Left renal pelvis (tissue), 4 donors: ENCODE data around the gene PPP6R1. TPM values are rescaled to one million over a fixed set of nuclear protein-coding genes. Genes with fewer than 3 reads are reported as not detected.
A peak's percentile ranks its signal among the peaks of the same experiment; 100 is the strongest.

Experiments used
- DNase-seq, 4 donors: peaks; one replicate each; pipeline ENCODE4 v3.0.0-alpha.2; 2013; ENCODE audit warnings: low read depth in 4 of 4, low spot score in 3 of 4
- polyA plus RNA-seq, 4 donors: library from polyadenylated mRNA; unstranded; fragments of 120-200 nt; gene quantifications; one replicate each; pipeline ENCODE4 v1.2.1, GENCODE V29; 2013; ENCODE audit not compliant: insufficient read length in 4 of 4

The PPP6R1 gene
- polyA plus RNA-seq, 4 donors: 30.0 to 58.5 (median 41.8) TPM

- DNase-seq: peak in 1 of 4 donors; percentile 65
Measured at GRCh38 chr19:55283548-55284377, 24.9 kb upstream of the PPP6R1 start, which contains the start of gene BRSK1. Gene BRSK1, plus strand, starts transcription at chr19:55283997. Its CDS starts 446 bp downstream, at chr19:55284443.

GRCh38 chr19:55279770-55280643 is 21.2 kb upstream of the PPP6R1 start, which contains the start of gene HSPBP1:
Gene HSPBP1, minus strand, starts transcription at chr19:55280110. Its CDS starts 502 bp downstream, at chr19:55279608.
- DNase-seq: peak; percentile 85 to 92 (median 88)

- no peak for DNase-seq
Measured at GRCh38 chr19:55279340-55279739, 20.5 kb upstream of the PPP6R1 start.

GRCh38 chr19:55278391-55279135 is 19.7 kb upstream of the PPP6R1 start:
- DNase-seq: no peak

- DNase-seq: no peak
Measured at GRCh38 chr19:55277494-55277893, 18.7 kb upstream of the PPP6R1 start.

- no peak for DNase-seq
Measured at GRCh38 chr19:55276720-55277430, 18.1 kb upstream of the PPP6R1 start.

- DNase-seq: no peak
Measured at GRCh38 chr19:55275851-55276719, 17.3 kb upstream of the PPP6R1 start.

GRCh38 chr19:55273978-55274707 is 15.3 kb upstream of the PPP6R1 start:
- DNase-seq: no peak

GRCh38 chr19:55272142-55272541 is 13.3 kb upstream of the PPP6R1 start:
- DNase-seq: no peak

- no peak for DNase-seq
Measured at GRCh38 chr19:55270172-55270942, 11.5 kb upstream of the PPP6R1 start.

- DNase-seq: no peak
Measured at GRCh38 chr19:55269299-55269698, 10.5 kb upstream of the PPP6R1 start.

- DNase-seq: no peak
Measured at GRCh38 chr19:55266840-55267239, 8.0 kb upstream of the PPP6R1 start.

GRCh38 chr19:55266404-55266803 is 7.6 kb upstream of the PPP6R1 start:
- no peak for DNase-seq

- DNase-seq: no peak
Measured at GRCh38 chr19:55265723-55266386, 7.0 kb upstream of the PPP6R1 start.

GRCh38 chr19:55265173-55265572 is 6.4 kb upstream of the PPP6R1 start:
- DNase-seq: no peak

GRCh38 chr19:55264531-55264930 is 5.7 kb upstream of the PPP6R1 start:
- no peak for DNase-seq

GRCh38 chr19:55262359-55262758 is 3.5 kb upstream of the PPP6R1 start:
- DNase-seq: no peak
